Activated CD4-positive, alpha-beta memory T cell treated with anti-CD3 and anti-CD28 coated beads, Interleukin-2, amount 10 ng/mL, durations not matched to agents 7 days and 5 days (primary cell): ENCODE measurements around the gene CHMP1B. TPM values are rescaled to one million over a fixed set of nuclear protein-coding genes. Genes with fewer than 3 reads are reported as not detected.

Experiments used
- CTCF ChIA-PET: fragments of 350-600 bp; sonication (Branson Sonifier 250); formaldehyde crosslinking; loops from one replicate; lab custom pipeline; 2021; ENCODE audit warnings: antibody characterized with exemption, inconsistent platforms; lab: Charles Lee
- POLR2A ChIA-PET: fragments of 350-600 bp; sonication (Branson Sonifier 250); formaldehyde crosslinking; loops from one replicate; lab custom pipeline; 2021; ENCODE audit warnings: antibody characterized with exemption; lab: Charles Lee
- DNase-seq: peaks from one replicate; pipeline ENCODE4 v3.0.0-alpha.2; 2020
- H3K27ac Mint-ChIP-seq: one replicate; pipeline ENCODE4 v1.8.0; 2021; ENCODE audit warnings: mild to moderate bottlenecking, mixed read lengths
- H3K27me3 Mint-ChIP-seq: one replicate; pipeline ENCODE4 v1.8.0; 2021; ENCODE audit warnings: mixed read lengths
- H3K36me3 Mint-ChIP-seq: one replicate; pipeline ENCODE4 v1.8.0; 2021; ENCODE audit warnings: low read depth, mixed read lengths
- H3K4me1 Mint-ChIP-seq: one replicate; pipeline ENCODE4 v1.8.0; 2021; ENCODE audit warnings: mixed read lengths
- H3K4me3 Mint-ChIP-seq: one replicate; pipeline ENCODE4 v1.8.0; 2021; ENCODE audit warnings: mild to moderate bottlenecking, mixed read lengths
- H3K9me3 Mint-ChIP-seq: one replicate; pipeline ENCODE4 v1.8.0; 2021; ENCODE audit warnings: mixed read lengths
- total RNA-seq, 2 experiments: library from RNA; stranded (reverse); gene quantifications; one replicate each; pipeline ENCODE4 v1.2.3, GENCODE V29; 2021

CHMP1B gene
- total RNA-seq, 2 experiments from 2014 or later: 26.8 to 28.0 TPM

DNA sequence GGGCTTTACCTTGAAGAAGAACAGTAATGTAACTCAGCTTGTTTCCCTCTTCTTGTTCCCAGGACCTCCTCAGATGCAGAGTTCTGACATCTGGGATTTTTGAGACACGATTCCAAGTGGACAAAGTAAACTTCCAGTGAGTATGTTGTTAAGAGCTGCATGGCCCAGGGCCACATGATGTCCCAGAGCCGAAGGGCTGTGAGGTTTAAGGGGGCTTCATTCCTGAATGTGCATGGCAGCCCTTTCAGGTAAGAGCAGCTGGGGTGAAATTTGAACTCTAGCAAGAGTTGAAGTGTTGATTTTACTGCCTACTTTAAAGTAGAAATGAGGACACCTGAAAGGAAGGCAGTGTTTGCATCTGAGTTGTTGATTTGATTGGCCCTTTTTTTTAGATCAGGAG is 13.3 kb downstream of the CHMP1B start:
- ChIA-PET CTCF (interaction anchor here (1.2 kb wide), 1 partner anchor 130 kb away, joined by 3 read pairs; no protein-coding TSS in a partner anchor), POLR2A (interaction anchor here (1.3 kb wide), 1 partner anchor 14 kb away, joined by 3 read pairs; no protein-coding TSS in a partner anchor)
- H3K4me3 Mint-ChIP-seq: no peak overlapping the region
- no peaks in the 10 kb centered on the region for H3K9me3 Mint-ChIP-seq
- H3K4me1 Mint-ChIP-seq: peaks cover 7% of the 10 kb centered on the region
- no peaks in the 10 kb centered on the region for H3K36me3 Mint-ChIP-seq
- no peak for DNase-seq
- no peak overlapping the region for H3K27ac Mint-ChIP-seq
- H3K27me3 Mint-ChIP-seq: peaks cover 13% of the 10 kb centered on the region

DNA sequence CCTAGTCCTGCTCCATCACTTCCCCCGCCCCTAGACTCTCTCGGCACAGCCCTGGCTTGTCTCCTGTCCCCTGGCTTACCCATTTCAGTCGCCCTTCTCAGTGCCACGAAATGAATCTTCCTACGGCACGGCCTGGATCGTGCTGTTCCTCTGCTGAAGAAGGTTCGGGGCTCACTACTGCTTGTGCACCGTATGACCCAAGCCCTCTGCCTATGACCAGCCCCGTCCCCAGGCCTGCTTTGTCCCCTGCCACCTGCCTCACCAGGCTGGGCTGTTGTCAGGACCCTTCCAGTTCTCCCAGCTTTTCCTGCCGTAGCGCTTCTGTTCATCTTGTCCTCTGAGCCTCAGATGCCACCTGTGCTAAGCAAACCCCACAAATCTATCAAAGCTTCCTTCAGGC is 13.9 kb downstream of the CHMP1B start:
- no peaks in the 10 kb centered on the region for H3K36me3 Mint-ChIP-seq
- H3K9me3 Mint-ChIP-seq: no peaks in the 10 kb centered on the region
- H3K4me1 Mint-ChIP-seq: peaks cover 4% of the 10 kb centered on the region
- H3K27me3 Mint-ChIP-seq: peaks cover 13% of the 10 kb centered on the region
- no peak overlapping the region for H3K27ac Mint-ChIP-seq
- POLR2A ChIA-PET: interaction anchor here (1.3 kb wide), 1 partner anchor 15 kb away, joined by 3 read pairs; no protein-coding TSS in a partner anchor
- no peak overlapping the region for H3K4me3 Mint-ChIP-seq
- CTCF ChIA-PET: interaction anchor here (1.2 kb wide), 1 partner anchor 129 kb away, joined by 3 read pairs; no protein-coding TSS in a partner anchor
- no peak for DNase-seq

DNA sequence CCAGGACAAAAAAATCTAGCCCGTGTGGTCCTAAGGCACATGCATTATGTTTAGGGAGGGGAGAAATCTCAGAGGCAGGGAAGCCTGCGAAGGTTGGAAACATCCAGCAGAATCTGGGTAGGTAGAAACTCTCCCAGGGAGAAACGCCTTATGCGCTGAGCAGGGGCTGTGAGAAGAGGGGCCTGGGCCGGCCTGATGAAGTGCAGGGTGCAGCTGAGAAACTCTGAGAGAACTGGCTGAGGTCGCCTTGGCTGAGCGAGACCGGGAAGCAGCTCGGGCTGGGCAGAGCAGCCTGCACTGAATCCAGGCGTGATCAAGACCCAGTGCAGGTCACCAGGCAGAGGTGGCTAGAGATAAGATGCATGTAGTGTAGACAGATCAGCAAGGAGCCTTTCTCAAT is 15.1 kb downstream of the CHMP1B start:
- peaks cover 17% of the 10 kb centered on the region for H3K27me3 Mint-ChIP-seq
- H3K27ac Mint-ChIP-seq: no peak overlapping the region

DNA sequence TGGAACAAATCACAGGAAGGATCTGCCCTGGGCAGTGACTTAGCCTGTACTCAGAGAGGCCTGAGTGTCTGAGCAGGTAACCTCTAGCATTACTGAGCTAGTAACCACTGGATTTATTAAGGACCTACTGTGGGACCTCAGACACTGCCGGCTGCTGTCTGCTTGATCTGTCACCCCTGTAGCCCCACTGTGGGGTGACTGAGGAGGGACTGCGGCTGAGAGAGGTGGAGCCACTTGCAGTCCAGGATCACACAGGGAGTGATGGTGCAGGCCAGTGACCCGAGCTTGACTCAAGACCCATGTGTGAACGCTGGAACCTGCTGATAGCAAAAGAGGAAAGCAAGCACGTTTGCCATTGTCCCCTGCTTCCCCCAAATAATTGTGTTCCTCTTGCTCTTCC is 15.6 kb downstream of the CHMP1B start:
- POLR2A ChIA-PET: no interaction called here
- Mint-ChIP-seq H3K9me3 (no peaks in the 10 kb centered on the region), H3K4me3 (no peak overlapping the region), H3K36me3 (no peaks in the 10 kb centered on the region), H3K27me3 (peaks cover 22% of the 10 kb centered on the region), H3K4me1 (peaks cover 4% of the 10 kb centered on the region), H3K27ac (no peak overlapping the region)
- no peak for DNase-seq
- CTCF ChIA-PET: interaction anchor here (0.8 kb wide), 1 partner anchor 129 kb away, joined by 3 read pairs; no protein-coding TSS in a partner anchor

More for the DNA sequence above, 15.1 kb downstream of the CHMP1B start:
- CTCF ChIA-PET: interaction anchor here (0.5 to 0.8 kb wide), 2 partner anchors 130 to 673 kb away, joined by 3 to 4 read pairs; no protein-coding TSS in a partner anchor
- POLR2A ChIA-PET: no interaction called here
- H3K9me3 Mint-ChIP-seq: no peaks in the 10 kb centered on the region
- no peaks in the 10 kb centered on the region for H3K36me3 Mint-ChIP-seq
- peaks cover 3% of the 10 kb centered on the region for H3K4me1 Mint-ChIP-seq
- H3K4me3 Mint-ChIP-seq: no peak overlapping the region
- DNase-seq: no peak

DNA sequence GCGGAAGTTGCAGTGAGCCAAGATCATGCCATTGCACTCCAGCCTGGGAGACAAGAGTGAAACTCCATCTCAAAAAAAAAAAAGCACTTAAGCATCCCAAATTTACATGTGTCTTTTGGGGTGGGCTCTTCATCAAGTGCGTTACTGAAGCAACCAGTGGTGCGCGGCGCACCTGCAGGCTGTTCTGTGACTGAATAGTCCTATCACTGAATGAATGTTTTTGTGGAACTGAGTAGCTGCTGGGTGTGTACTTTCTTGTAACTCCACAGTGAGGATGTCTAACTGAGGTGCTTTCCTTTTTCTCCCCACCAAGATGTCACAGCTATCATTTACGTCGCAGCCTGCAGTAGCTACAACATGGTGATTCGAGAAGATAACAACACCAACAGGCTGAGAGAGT is 17.0 kb downstream of the CHMP1B start:
- Mint-ChIP-seq H3K4me1 (peaks cover 3% of the 10 kb centered on the region), H3K27ac (no peak overlapping the region), H3K27me3 (peaks cover 27% of the 10 kb centered on the region), H3K36me3 (no peaks in the 10 kb centered on the region), H3K4me3 (no peak overlapping the region), H3K9me3 (no peaks in the 10 kb centered on the region)
- DNase-seq: no peak
- CTCF ChIA-PET: interaction anchor here (1.0 kb wide), 1 partner anchor 135 kb away, joined by 5 read pairs; no protein-coding TSS in a partner anchor
- POLR2A ChIA-PET: no interaction called here

DNA sequence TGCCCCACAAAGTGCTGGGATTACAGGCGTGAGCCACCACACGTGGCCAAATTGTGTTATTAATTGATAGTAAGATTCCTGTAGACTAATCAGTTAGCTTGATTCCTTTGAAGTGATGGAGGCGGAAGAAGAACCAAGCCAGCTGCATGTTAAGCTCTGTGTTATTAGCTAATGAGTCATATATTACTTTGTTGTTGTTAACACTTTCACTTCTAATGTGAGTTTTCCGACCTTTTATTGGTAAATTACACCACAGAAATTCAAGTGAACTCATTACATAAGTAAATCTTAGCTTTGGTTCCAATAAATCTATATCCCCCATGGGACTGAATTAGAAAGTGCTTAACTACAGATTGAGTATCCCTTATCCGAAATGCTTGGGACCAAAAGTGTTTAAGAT is 20.3 kb downstream of the CHMP1B start:
- Mint-ChIP-seq H3K4me3 (no peak overlapping the region), H3K36me3 (no peaks in the 10 kb centered on the region), H3K27ac (no peak overlapping the region), H3K27me3 (peaks cover 17% of the 10 kb centered on the region), H3K4me1 (peaks cover 3% of the 10 kb centered on the region), H3K9me3 (no peaks in the 10 kb centered on the region)
- DNase-seq: no peak
- ChIA-PET CTCF (no interaction called here), POLR2A (interaction anchor here (1.2 kb wide), 1 partner anchor 20 kb away, joined by 6 read pairs; no protein-coding TSS in a partner anchor)

DNA sequence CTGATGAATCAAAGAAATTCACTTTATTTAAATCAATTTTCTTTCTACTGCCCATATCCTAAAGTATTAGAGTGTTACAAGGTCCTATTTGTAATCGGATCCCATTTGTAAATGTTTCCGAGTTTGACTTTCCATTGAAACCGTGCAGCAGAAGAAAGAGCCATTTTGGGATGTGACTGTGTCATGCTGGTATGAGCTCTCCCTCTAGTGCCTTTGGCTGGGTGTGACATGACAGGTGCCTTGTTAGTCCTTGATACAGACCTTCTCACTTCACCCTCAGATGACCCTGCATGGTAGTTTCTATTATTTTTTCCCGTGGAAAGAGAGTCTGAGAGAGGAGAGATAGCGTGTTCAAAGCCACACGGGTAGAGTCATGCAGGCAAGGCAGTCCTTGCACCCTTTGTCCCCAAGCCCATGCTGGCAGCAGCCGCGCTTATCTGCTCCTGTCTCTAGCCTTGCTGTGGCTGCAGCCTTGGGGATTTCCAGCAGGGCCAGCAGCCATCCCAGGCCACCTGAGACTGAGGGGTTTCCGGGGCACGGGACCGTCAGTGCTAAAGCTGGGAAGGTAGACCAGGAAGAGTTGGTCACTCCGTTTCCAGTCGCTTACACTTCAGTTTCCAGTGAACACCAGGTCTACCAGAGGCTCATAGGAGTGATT is 21.4 kb downstream of the CHMP1B start:
- H3K4me3 Mint-ChIP-seq: no peak overlapping the region
- ChIA-PET POLR2A (no interaction called here), CTCF (no interaction called here)
- no peak overlapping the region for H3K27ac Mint-ChIP-seq
- H3K9me3 Mint-ChIP-seq: no peaks in the 10 kb centered on the region
- no peak for DNase-seq
- no peaks in the 10 kb centered on the region for H3K36me3 Mint-ChIP-seq
- peaks cover 3% of the 10 kb centered on the region for H3K4me1 Mint-ChIP-seq
- peaks cover 14% of the 10 kb centered on the region for H3K27me3 Mint-ChIP-seq

DNA sequence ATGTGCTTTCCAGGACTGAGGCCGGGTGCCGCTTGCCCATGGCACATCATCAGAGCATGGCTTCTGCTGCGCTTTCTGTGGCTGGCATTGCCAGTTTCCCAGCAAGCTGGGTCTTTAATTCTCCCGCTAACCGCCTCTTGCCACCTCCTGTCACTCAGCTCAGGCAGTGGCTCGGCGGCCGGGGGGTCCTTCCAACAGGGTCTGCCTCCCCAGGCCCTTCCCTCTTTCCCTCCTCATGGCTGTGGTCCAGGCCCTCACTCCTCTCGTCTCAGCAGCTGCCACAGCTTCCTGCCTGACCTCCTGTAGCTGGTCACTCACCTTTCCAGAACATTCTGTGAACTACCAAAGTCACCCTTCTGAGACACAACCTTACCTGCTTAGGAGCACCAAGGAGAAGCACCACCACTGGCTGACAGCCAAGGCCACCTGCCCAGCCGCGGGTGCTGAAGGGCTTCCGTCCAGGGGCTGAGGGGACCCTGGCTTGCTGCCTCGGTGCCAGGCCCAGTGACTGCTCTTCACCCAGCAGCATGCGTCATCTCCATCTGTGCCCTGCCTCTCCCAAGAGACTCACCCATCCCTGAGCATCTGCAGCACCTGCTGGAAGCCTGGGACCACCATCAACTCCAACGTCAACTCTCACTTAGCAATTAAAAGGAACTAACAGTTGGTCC is 22.6 kb downstream of the CHMP1B start:
- no peaks in the 10 kb centered on the region for H3K9me3 Mint-ChIP-seq
- DNase-seq: no peak
- H3K27me3 Mint-ChIP-seq: peaks cover 14% of the 10 kb centered on the region
- POLR2A ChIA-PET: no interaction called here
- H3K4me1 Mint-ChIP-seq: peaks cover 3% of the 10 kb centered on the region
- no peaks in the 10 kb centered on the region for H3K36me3 Mint-ChIP-seq
- no peak overlapping the region for H3K4me3 Mint-ChIP-seq
- CTCF ChIA-PET: no interaction called here
- no peak overlapping the region for H3K27ac Mint-ChIP-seq

DNA sequence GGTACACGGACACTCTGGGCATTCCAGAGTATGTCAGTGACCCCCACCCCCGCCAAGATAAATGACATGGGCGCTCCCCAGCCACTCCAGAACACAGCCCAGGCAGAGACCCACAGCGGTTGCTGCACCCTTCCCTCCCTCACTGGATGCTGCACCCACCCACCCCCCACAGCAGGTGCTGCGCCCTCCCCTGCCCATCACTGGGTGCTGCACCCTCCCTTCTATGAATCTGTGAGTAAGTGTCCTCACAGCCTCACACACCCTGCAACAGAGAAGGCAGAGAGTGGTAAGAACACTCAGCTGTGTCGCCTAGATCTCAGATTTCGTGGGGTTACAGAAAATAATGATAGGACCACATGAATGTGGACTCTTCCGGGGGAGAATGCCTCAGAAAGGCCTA is 23.5 kb downstream of the CHMP1B start:
- CTCF ChIA-PET: no interaction called here

DNA sequence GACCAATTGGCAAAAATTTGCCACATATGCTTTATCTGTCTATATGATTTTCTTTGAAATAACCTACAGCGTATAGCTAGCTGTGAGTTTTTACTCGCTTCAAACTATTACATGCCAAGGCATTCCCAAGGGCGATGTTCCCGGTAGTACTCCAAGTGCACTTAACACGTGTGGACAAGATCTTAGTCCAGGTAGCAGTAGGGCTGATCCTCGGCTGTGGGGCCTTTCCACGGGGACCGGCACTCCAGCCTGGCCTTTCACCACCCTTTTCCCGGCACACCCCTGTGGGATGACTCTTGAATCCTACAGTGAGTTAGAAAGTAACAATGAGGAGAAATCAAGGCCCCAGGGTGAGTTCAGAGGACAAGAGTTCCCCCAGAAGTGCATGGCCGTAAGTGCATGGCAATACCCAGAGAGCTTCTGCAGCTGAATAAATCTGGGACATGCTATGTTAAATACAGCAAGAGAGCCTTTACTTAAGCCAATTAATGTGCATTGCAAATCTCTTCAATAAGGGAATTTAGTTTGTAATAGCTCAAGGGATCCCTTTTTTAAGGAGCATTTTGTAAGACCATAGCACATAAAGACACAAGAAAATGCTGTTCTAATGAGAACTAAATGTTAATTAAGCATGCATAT is 26.4 kb downstream of the CHMP1B start:
- Mint-ChIP-seq H3K9me3 (no peaks in the 10 kb centered on the region), H3K36me3 (no peaks in the 10 kb centered on the region), H3K27ac (no peak overlapping the region), H3K27me3 (no peaks in the 10 kb centered on the region), H3K4me3 (no peak overlapping the region), H3K4me1 (no peaks in the 10 kb centered on the region)
- DNase-seq: no peak
- ChIA-PET POLR2A (interaction anchor here (1.5 kb wide), 1 partner anchor 10 kb away, joined by 3 read pairs; no protein-coding TSS in a partner anchor), CTCF (no interaction called here)

More for the DNA sequence above, 23.5 kb downstream of the CHMP1B start:
- H3K4me1 Mint-ChIP-seq: peaks cover 3% of the 10 kb centered on the region
- POLR2A ChIA-PET: no interaction called here
- H3K4me3 Mint-ChIP-seq: no peak overlapping the region
- peaks cover 14% of the 10 kb centered on the region for H3K27me3 Mint-ChIP-seq
- H3K36me3 Mint-ChIP-seq: no peaks in the 10 kb centered on the region
- H3K27ac Mint-ChIP-seq: no peak overlapping the region
- no peak for DNase-seq
- H3K9me3 Mint-ChIP-seq: no peaks in the 10 kb centered on the region

DNA sequence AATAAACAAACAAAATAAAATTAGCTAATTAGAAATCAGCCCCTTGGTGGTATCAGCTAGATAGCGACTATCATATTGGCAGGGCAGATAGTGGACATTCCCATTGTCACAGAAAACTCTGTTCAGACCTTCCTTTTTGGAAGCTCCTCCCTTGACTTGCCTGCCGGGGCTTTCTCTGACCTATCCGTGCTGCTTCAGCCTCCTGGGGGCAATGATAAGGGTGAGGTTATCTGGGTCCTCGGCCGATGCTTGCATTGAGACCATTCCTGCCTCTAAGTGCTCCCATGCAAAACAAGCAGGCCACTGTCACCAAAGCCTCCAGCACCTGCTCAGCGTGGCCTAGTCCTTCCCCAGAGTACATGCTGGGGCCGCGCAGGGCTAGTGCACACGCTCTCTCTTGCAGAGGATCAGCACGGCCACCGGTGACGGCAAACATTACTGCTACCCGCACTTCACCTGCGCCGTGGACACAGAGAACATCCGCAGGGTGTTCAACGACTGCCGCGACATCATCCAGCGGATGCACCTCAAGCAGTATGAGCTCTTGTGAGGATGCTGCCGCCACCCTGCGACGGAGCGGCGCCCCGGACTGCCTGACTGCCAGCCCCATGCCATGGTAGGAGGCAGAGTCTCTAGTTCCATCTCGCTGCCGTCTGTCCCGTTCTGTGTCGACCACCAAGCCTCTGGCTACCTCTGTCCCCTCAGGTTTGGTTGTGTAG is 29.5 kb downstream of the CHMP1B start:
- POLR2A ChIA-PET: no interaction called here

DNA sequence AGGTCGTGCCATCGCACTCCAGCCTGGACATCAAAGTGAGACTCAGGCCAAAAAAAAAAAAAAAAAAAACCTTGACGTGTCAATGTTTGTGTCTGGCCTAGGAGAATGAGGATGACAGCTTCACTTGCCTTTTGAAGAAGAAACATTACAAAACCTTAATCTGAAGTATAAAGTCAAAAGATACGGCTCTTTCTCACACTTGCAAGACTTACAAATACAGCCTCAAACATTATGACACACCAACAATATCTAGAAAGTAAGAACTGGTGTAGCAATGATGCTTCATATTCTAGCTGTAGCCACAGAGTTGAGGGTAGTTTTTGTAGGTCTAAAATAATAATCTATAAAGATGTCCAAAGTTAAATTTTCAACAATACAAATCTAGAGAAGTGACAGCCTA is 31.4 kb downstream of the CHMP1B start:
- no peaks in the 10 kb centered on the region for H3K27me3 Mint-ChIP-seq

More for the DNA sequence above, 29.5 kb downstream of the CHMP1B start:
- no peaks in the 10 kb centered on the region for H3K9me3 Mint-ChIP-seq
- no peak overlapping the region for H3K4me3 Mint-ChIP-seq
- H3K27ac Mint-ChIP-seq: no peak overlapping the region
- CTCF ChIA-PET: no interaction called here
- peaks cover 11% of the 10 kb centered on the region for H3K36me3 Mint-ChIP-seq
- no peaks in the 10 kb centered on the region for H3K27me3 Mint-ChIP-seq
- no peak for DNase-seq
- H3K4me1 Mint-ChIP-seq: no peaks in the 10 kb centered on the region

More for the DNA sequence above, 31.4 kb downstream of the CHMP1B start:
- no peaks in the 10 kb centered on the region for H3K9me3 Mint-ChIP-seq
- no peak overlapping the region for H3K27ac Mint-ChIP-seq
- no peak overlapping the region for H3K4me3 Mint-ChIP-seq
- ChIA-PET CTCF (no interaction called here), POLR2A (interaction anchor here (1.2 kb wide), 1 partner anchor 26 kb away, joined by 4 read pairs; the partner anchor contains the start of gene MPPE1)
- DNase-seq: no peak
- H3K36me3 Mint-ChIP-seq: peaks cover 23% of the 10 kb centered on the region
- H3K4me1 Mint-ChIP-seq: peaks cover 6% of the 10 kb centered on the region
